Prostate gland (tissue), 2 donors: ENCODE results near the gene FOXP1.

ENCODE experiments used
- CTCF ChIP-seq, 4 experiments: fragments of 200-600 bp in 2 of 4; fragments of 450-650 bp in 2 of 4; sonication (generic) in 2 of 4; IDR thresholded peaks; 1 replicate in 3 of 4; 2 replicates in 1 of 4; pipeline ENCODE4 v1.5.1; 2016 to 2019; ENCODE audit warnings: antibody characterized with exemption in 4 of 4, mild to moderate bottlenecking in 2 of 4, moderate library complexity in 2 of 4
- POLR2A ChIP-seq: fragments of 450-650 bp; IDR thresholded peaks from one replicate; pipeline ENCODE4 v1.6.1; 2016; ENCODE audit warnings: antibody characterized with exemption, mild to moderate bottlenecking
- POLR2AphosphoS5 ChIP-seq: sonication (generic); formaldehyde crosslinking; IDR thresholded peaks from one replicate; pipeline ENCODE4 v1.6.1; 2017; ENCODE audit warnings: antibody characterized with exemption

- no peak for TF ChIP-seq CTCF (IDR thresholded peaks at IDR 0.05)
- TF ChIP-seq POLR2AphosphoS5, result no peak
- TF ChIP-seq POLR2A, result no peak
Observed at GRCh38 chr3:71125738-71126137, 457.8 kb downstream of the FOXP1 start.
